ENCODE measurements around the gene SKIC8. TPM values are rescaled to one million over a fixed set of nuclear protein-coding genes. Genes with fewer than 3 reads are reported as not detected.
A peak's percentile ranks its signal among the peaks of the same experiment; 100 is the strongest.

Gene SKIC8
- total and polyA plus RNA-seq, 2 donors: 47.4 to 66.2 TPM

- 57% methylated on average over 4 of the region's 4 CpGs for WGBS
- Histone ChIP-seq H3K27ac (ENCODE audit: low read depth) (no peak overlapping the region), H3K4me1 (ENCODE audit: insufficient read depth) (no peaks in the 10 kb centered on the region), H3K4me3 (ENCODE audit: low read depth, low read length) (no peak overlapping the region), H3K36me3 (ENCODE audit: insufficient read depth) (no peaks in the 10 kb centered on the region)
- DNase-seq (ENCODE audit: extremely low spot score): no peak
Measured at GRCh38 chr15:78329625-78330024, 30.2 kb upstream of the SKIC8 start.

GRCh38 chr15:78327466-78327865 lies 28.1 kb upstream of the SKIC8 start:
- H3K27ac ChIP-seq (ENCODE audit: low read depth): no peak overlapping the region
- no peaks in the 10 kb centered on the region for H3K36me3 ChIP-seq (ENCODE audit: insufficient read depth)
- H3K4me1 ChIP-seq (ENCODE audit: insufficient read depth): no peaks in the 10 kb centered on the region
- no peak for DNase-seq (ENCODE audit: extremely low spot score)
- H3K4me3 ChIP-seq (ENCODE audit: low read depth, low read length): no peak overlapping the region
- 35% methylated on average over 1 of the region's 1 CpG for WGBS

GRCh38 chr15:78325092-78325843 lies 25.9 kb upstream of the SKIC8 start:
- WGBS: 64% methylated on average over 7 of the region's 7 CpGs
- Histone ChIP-seq H3K36me3 (ENCODE audit: insufficient read depth) (no peaks in the 10 kb centered on the region), H3K4me3 (ENCODE audit: low read depth, low read length) (no peak overlapping the region), H3K4me1 (ENCODE audit: insufficient read depth) (no peaks in the 10 kb centered on the region), H3K27ac (ENCODE audit: low read depth) (no peak overlapping the region)
- no peak for DNase-seq (ENCODE audit: extremely low spot score)

GRCh38 chr15:78324144-78324543 lies 24.7 kb upstream of the SKIC8 start:
- 92% methylated on average over 5 of the region's 5 CpGs for WGBS
- DNase-seq (ENCODE audit: extremely low spot score): no peak

GRCh38 chr15:78323693-78324092 lies 24.3 kb upstream of the SKIC8 start:
- Histone ChIP-seq H3K4me3 (ENCODE audit: low read depth, low read length) (no peak overlapping the region), H3K36me3 (ENCODE audit: insufficient read depth) (no peaks in the 10 kb centered on the region), H3K4me1 (ENCODE audit: insufficient read depth) (no peaks in the 10 kb centered on the region), H3K27ac (ENCODE audit: low read depth) (no peak overlapping the region)
- DNase-seq (ENCODE audit: extremely low spot score): no peak
- 86% methylated on average over 7 of the region's 7 CpGs for WGBS

More at GRCh38 chr15:78324144-78324543, 24.7 kb upstream of the SKIC8 start:
- H3K4me1 ChIP-seq (ENCODE audit: insufficient read depth): no peaks in the 10 kb centered on the region
- no peak overlapping the region for H3K4me3 ChIP-seq (ENCODE audit: low read depth, low read length)
- H3K27ac ChIP-seq (ENCODE audit: low read depth): no peak overlapping the region
- H3K36me3 ChIP-seq (ENCODE audit: insufficient read depth): no peaks in the 10 kb centered on the region

- DNase-seq (ENCODE audit: extremely low spot score): no peak
- H3K4me3 ChIP-seq (ENCODE audit: low read depth, low read length): no peak overlapping the region
- 88% methylated on average over 19 of the region's 19 CpGs for WGBS
- no peaks in the 10 kb centered on the region for H3K36me3 ChIP-seq (ENCODE audit: insufficient read depth)
- H3K27ac ChIP-seq (ENCODE audit: low read depth): no peak overlapping the region
- no peaks in the 10 kb centered on the region for H3K4me1 ChIP-seq (ENCODE audit: insufficient read depth)
Measured at GRCh38 chr15:78322724-78323521, 23.5 kb upstream of the SKIC8 start.

GRCh38 chr15:78322243-78322642 lies 22.8 kb upstream of the SKIC8 start:
- WGBS: 48% methylated on average over 15 of the region's 15 CpGs
- no peak overlapping the region for H3K4me3 ChIP-seq (ENCODE audit: low read depth, low read length)
- no peaks in the 10 kb centered on the region for H3K36me3 ChIP-seq (ENCODE audit: insufficient read depth)
- no peak overlapping the region for H3K27ac ChIP-seq (ENCODE audit: low read depth)
- H3K4me1 ChIP-seq (ENCODE audit: insufficient read depth): no peaks in the 10 kb centered on the region
- DNase-seq (ENCODE audit: extremely low spot score): no peak

- WGBS: 83% methylated on average over 4 of the region's 4 CpGs
- DNase-seq (ENCODE audit: extremely low spot score): no peak
- Histone ChIP-seq H3K36me3 (ENCODE audit: insufficient read depth) (no peaks in the 10 kb centered on the region), H3K4me1 (ENCODE audit: insufficient read depth) (no peaks in the 10 kb centered on the region), H3K4me3 (ENCODE audit: low read depth, low read length) (no peak overlapping the region), H3K27ac (ENCODE audit: low read depth) (no peak overlapping the region)
Measured at GRCh38 chr15:78321786-78322185, 22.4 kb upstream of the SKIC8 start.

GRCh38 chr15:78321041-78321570 lies 21.7 kb upstream of the SKIC8 start:
- Histone ChIP-seq H3K36me3 (ENCODE audit: insufficient read depth) (no peaks in the 10 kb centered on the region), H3K4me3 (ENCODE audit: low read depth, low read length) (no peak overlapping the region), H3K27ac (ENCODE audit: low read depth) (no peak overlapping the region), H3K4me1 (ENCODE audit: insufficient read depth) (no peaks in the 10 kb centered on the region)
- WGBS: 76% methylated on average over 17 of the region's 17 CpGs
- no peak for DNase-seq (ENCODE audit: extremely low spot score)

GRCh38 chr15:78320183-78320582 lies 20.8 kb upstream of the SKIC8 start:
- Histone ChIP-seq H3K27ac (ENCODE audit: low read depth) (no peak overlapping the region), H3K4me1 (ENCODE audit: insufficient read depth) (no peaks in the 10 kb centered on the region), H3K4me3 (ENCODE audit: low read depth, low read length) (no peak overlapping the region), H3K36me3 (ENCODE audit: insufficient read depth) (no peaks in the 10 kb centered on the region)
- no peak for DNase-seq (ENCODE audit: extremely low spot score)
- 97% methylated on average over 5 of the region's 5 CpGs for WGBS

GRCh38 chr15:78319588-78319987 lies 20.2 kb upstream of the SKIC8 start:
- Histone ChIP-seq H3K4me1 (ENCODE audit: insufficient read depth) (no peaks in the 10 kb centered on the region), H3K4me3 (ENCODE audit: low read depth, low read length) (no peak overlapping the region), H3K27ac (ENCODE audit: low read depth) (no peak overlapping the region), H3K36me3 (ENCODE audit: insufficient read depth) (no peaks in the 10 kb centered on the region)
- WGBS: 85% methylated on average over 10 of the region's 10 CpGs
- DNase-seq (ENCODE audit: extremely low spot score): no peak

- Histone ChIP-seq H3K27ac (ENCODE audit: low read depth) (no peak overlapping the region), H3K4me1 (ENCODE audit: insufficient read depth) (no peaks in the 10 kb centered on the region), H3K36me3 (ENCODE audit: insufficient read depth) (no peaks in the 10 kb centered on the region), H3K4me3 (ENCODE audit: low read depth, low read length) (no peak overlapping the region)
- WGBS: 63% methylated on average over 8 of the region's 8 CpGs
- DNase-seq (ENCODE audit: extremely low spot score): no peak
Measured at GRCh38 chr15:78317145-78317836, 17.9 kb upstream of the SKIC8 start.

- no peak overlapping the region for H3K4me3 ChIP-seq (ENCODE audit: low read depth, low read length)
- H3K27ac ChIP-seq (ENCODE audit: low read depth): no peak overlapping the region
- peak; percentile 47 for DNase-seq (ENCODE audit: extremely low spot score)
- no peaks in the 10 kb centered on the region for H3K4me1 ChIP-seq (ENCODE audit: insufficient read depth)
- 48% methylated on average over 17 of the region's 17 CpGs for WGBS
- H3K36me3 ChIP-seq (ENCODE audit: insufficient read depth): no peaks in the 10 kb centered on the region
Measured at GRCh38 chr15:78316283-78317083, 17.1 kb upstream of the SKIC8 start.
